Measurements from ENCODE around the gene PSMB9. TPM values are rescaled to one million over a fixed set of nuclear protein-coding genes. Genes with fewer than 3 reads are reported as not detected.
A peak's percentile ranks its signal among the peaks of the same experiment; 100 is the strongest.

The PSMB9 gene
- total and polyA plus RNA-seq, 2 of the 4 experiments (the other 2 are of a cell fraction): 9.0 to 12.8 TPM

GRCh38 chr6:32842021-32842650, 11.9 kb upstream of the PSMB9 start:
- H3K9ac ChIP-seq (ENCODE audit: low read depth, low read length): no peak overlapping the region
- H3K4me1 ChIP-seq (ENCODE audit: control insufficient read depth, insufficient read depth, low read length): peaks cover 8% of the 10 kb centered on the region
- no peak overlapping the region for H2AFZ ChIP-seq (replicated peaks; ENCODE audit: low read length, poor library complexity)
- H3K79me1 ChIP-seq (ENCODE audit: low read depth in 1 of 2, low read length in 2 of 2): peaks cover 2 to 30% of the 10 kb centered on the region in 2 experiments; a peak in 2 of 4 replicates
- no peak overlapping the region for H2AK9ac ChIP-seq (replicated peaks; ENCODE audit: low read depth, low read length, poor library complexity)
- H3K18ac ChIP-seq (ENCODE audit: low read depth, low read length): no peak overlapping the region
- no peak overlapping the region for H2AK5ac ChIP-seq (ENCODE audit: low read depth, low read length)
- no peak overlapping the region for H3K4me2 ChIP-seq (ENCODE audit: low read depth, low read length)
- H3K14ac ChIP-seq (replicated peaks; ENCODE audit: low read depth, low read length): no peak overlapping the region
- no peak overlapping the region for H2BK20ac ChIP-seq (ENCODE audit: low read depth, low read length)
- H4K8ac ChIP-seq (ENCODE audit: low read depth in 2 of 2, low read length in 2 of 2): no peak overlapping the region
- peaks cover 12% of the 10 kb centered on the region for H3K36me3 ChIP-seq (ENCODE audit: control insufficient read depth, insufficient read depth, low read length)
- TF ChIP-seq CTCF (conservative IDR thresholded peaks at IDR 0.05; ENCODE audit: low read depth, low read length): no peak
- no peak for TF ChIP-seq SMC3 (IDR thresholded peaks at IDR 0.05; ENCODE audit: low read depth, low read length)
- TF ChIP-seq CHD1 (IDR thresholded peaks at IDR 0.05; ENCODE audit: low read depth, low read length): no peak
- TF ChIP-seq MAZ (IDR thresholded peaks at IDR 0.05; ENCODE audit: borderline replicate concordance, low read depth, low read length): no peak
- TF ChIP-seq RCOR1 (IDR thresholded peaks at IDR 0.05; ENCODE audit: insufficient replicate concordance, low read length): no peak
- no peak for TF ChIP-seq FOS (IDR thresholded peaks at IDR 0.05; ENCODE audit: low read depth, low read length)
- no peak for TF ChIP-seq BHLHE40 (IDR thresholded peaks at IDR 0.05; ENCODE audit: low read depth, low read length)
- no peak for TF ChIP-seq NFE2L2 (IDR thresholded peaks at IDR 0.05; ENCODE audit: low read depth, low read length)
- no peak for TF ChIP-seq USF2 (IDR thresholded peaks at IDR 0.05; ENCODE audit: low read depth, low read length)
- no peak for TF ChIP-seq MXI1 (IDR thresholded peaks at IDR 0.05; ENCODE audit: borderline replicate concordance, low read depth, low read length)
- TF ChIP-seq RFX5 (IDR thresholded peaks at IDR 0.05; ENCODE audit: low read depth, low read length): no peak
- no peak for TF ChIP-seq MAFK (IDR thresholded peaks at IDR 0.05; ENCODE audit: low read depth, low read length)
- no peak for TF ChIP-seq ELK1 (IDR thresholded peaks at IDR 0.05; ENCODE audit: borderline replicate concordance, low read depth, low read length)
- TF ChIP-seq RAD21 (IDR thresholded peaks at IDR 0.05; ENCODE audit: low read length): no peak
- no peak for TF ChIP-seq CEBPB (IDR thresholded peaks at IDR 0.05; ENCODE audit: low read depth, low read length)
- TF ChIP-seq POLR2A (IDR thresholded peaks at IDR 0.05; ENCODE audit: low read depth, low read length): no peak
- 100% methylated on average over 3 of the region's 6 CpGs; no CpG with 5 or more reads in 1 of the 2 experiments for WGBS, 2 experiments (ENCODE audit: extremely low coverage in 2 of 2, insufficient read length in 1 of 2)
- H4K91ac ChIP-seq (ENCODE audit: insufficient read depth, low read depth, low read length): no peak overlapping the region
- H3K27me3 ChIP-seq (ENCODE audit: control insufficient read depth, insufficient read depth, low read length): no peaks in the 10 kb centered on the region
- peak overlapping the region; percentile 36; the same call in 1 of the 2 replicates for H3K23ac ChIP-seq (ENCODE audit: low read depth, low read length)
- H3K27ac ChIP-seq (ENCODE audit: insufficient read depth, low read length): no peak overlapping the region
- no peak overlapping the region for H3K4me3 ChIP-seq (ENCODE audit: insufficient read depth, low read depth, low read length)
- intact Hi-C loops (cut with micrococcal nuclease): no loop called here
- no peak overlapping the region for H2BK5ac ChIP-seq (ENCODE audit: low read depth, low read length, poor library complexity, severe bottlenecking)
- dilution Hi-C loops (cut with HindIII; ENCODE audit: low sequenced_read_pairs, unreplicated experiment): no loop called here
- ChIA-PET POLR2A (ENCODE audit: unreplicated experiment) (no interaction called here), CTCF (interaction anchor here (1.1 kb wide), 1 partner anchor 12 kb away, joined by 4 read pairs; the partner anchor contains the start of genes PSMB9 and TAP1)
- no peaks in the 10 kb centered on the region for H4K20me1 ChIP-seq (ENCODE audit: insufficient read depth, low read length)
- no peaks in the 10 kb centered on the region for H3K9me3 ChIP-seq (ENCODE audit: control insufficient read depth, insufficient read depth, low read length)
- no peak overlapping the region for H3K56ac ChIP-seq (ENCODE audit: extremely low read depth, insufficient read depth, low read length)
- no peak overlapping the region for H3K4ac ChIP-seq (ENCODE audit: low read depth, low read length)
- no peak for ATAC-seq (ENCODE audit: low read depth)
- H3K9me1 ChIP-seq (ENCODE audit: insufficient read depth, low read length): peaks cover 6% of the 10 kb centered on the region; the same call in 1 of the 2 replicates
- no peak overlapping the region for H4K5ac ChIP-seq (ENCODE audit: low read depth, low read length)
- no peak overlapping the region for H2BK15ac ChIP-seq (ENCODE audit: low read depth, low read length)
- DNase-seq: no peak
- H2BK120ac ChIP-seq (ENCODE audit: low read depth, low read length): no peak overlapping the region
- no TSS peak for BruUV-seq (replicated peaks)
- in situ Hi-C loops (cut with MboI; ENCODE audit: low sequenced_read_pairs): no loop called here

Measured in IMR-90 (cell line).